NCI-H69 (cell line): ENCODE results near the gene GALE.
"Not testable (repeated sequence)": the region's sequence is repeated elsewhere in the genome, so short reads cannot be mapped to it uniquely, and the experiment has no call there.

Experiments
- DNase-seq: peaks from one replicate; lab custom pipeline; 2025; lab: John Stamatoyannopoulos, UW

GALE gene

DNA sequence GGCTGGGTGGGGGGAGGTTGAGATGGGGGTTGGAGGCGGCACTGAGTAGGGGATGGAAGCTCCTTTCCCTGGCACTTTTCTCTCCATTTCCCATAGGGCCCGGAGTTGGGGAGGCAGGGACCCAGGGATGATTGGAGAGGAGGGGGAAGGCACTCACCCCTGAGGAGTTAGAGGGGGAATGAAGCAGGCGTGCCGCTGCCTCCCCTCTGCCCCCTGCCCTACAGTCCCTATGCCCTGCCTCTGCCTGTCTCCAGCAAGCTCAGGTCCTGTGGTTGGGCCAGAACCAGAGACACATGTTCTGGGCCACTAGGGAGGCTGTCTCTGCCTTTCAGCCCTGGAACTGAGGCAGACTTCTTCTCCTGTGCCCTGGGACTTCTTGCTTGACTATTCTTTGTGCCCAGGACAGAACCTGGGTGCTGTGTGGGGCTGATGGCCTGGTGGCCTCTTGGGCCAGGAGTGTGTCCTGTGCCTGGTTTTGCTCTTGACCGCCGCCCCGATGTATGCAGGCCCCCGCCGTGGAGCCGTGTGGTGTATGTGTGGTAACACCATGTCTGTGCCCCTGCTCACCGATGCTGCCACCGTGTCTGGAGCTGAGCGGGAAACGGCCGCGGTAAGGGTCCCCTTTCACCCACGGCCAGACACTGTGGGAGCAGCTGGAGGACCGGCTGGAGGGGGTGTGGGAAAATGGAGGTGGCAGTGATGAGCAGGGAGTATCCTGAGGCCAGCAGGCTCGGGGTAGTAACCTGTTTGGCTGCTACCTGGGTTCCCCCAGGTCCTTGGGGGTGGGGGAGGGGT lies 8.2 kb downstream of the GALE start:
- no peak for DNase-seq

DNA sequence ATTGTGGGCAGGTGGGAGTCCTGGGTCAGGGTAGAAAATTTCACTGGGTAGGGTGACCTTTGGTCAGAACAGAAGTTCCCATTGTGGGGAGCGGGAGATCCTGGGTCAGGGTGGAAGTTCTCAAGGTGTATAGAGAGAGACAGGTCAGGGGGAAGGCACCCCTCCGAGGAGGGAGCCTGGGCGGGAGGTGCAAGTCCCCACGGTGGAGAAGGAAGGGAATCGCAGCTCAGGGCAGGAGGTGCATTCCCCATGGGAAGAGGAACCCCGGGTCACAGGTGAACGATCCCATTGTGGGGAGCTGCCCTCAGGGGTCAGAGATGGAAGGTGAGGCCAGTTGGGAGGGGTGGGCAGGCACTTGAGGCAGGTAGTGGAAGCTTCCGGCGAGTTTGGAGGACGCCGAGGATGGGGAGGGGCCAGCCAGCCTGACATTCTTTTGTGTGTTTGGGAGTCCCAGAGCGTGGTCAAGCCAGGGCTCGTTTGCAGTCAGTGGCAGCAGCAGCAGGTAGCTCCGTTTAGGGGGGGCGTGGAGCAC lies 9.0 kb downstream of the GALE start:
- peak; percentile 44 for DNase-seq

- peak; percentile 86 for DNase-seq
These were observed 9.6 kb downstream of the GALE start, which contains the start of gene LYPLA2 for GRCh38 chr1:23790696-23791515. Gene LYPLA2, plus strand, starts transcription at chr1:23791145. Its CDS starts 1,538 bp downstream, at chr1:23792683.

DNA sequence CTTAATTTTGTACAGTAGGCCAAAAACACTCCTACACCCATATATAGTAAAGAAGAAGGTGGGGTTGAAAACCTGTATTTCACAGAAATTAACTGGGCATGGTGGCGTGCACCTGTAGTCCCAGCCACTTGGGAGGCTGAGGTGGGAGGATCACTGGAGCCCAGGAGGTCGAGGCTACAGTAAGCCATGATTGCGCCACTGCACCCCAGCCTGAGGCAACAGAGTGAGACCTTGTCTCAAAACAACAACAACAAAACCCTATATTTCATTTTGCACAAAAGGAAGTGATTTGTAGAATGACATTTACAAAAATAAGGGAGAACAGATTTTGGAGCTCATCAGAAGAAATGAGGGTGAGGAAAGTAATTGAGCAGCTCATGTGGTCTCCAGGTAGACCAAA lies 11.9 kb downstream of the GALE start:
- DNase-seq = no peak

GRCh38 chr1:23787701-23788100 lies 12.9 kb downstream of the GALE start:
- DNase-seq = no peak

GRCh38 chr1:23784846-23785245 lies 15.7 kb downstream of the GALE start:
- no peak for DNase-seq

DNA sequence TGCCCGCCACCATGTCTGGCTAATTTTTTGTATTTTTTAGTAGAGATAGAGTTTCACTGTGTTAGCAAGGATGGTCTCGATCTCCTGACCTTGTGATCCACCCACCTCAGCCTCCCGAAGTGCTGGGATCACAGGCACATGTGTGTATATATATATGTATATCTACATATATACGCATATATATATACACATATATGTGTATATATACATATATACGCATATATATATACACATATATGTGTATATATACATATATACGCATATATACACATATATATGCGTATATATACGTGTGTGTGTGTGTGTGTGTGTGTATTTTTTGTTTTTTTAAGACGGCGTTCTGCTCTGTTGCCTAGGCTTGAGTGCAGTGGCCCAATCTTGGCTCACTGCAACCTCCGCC lies 17.4 kb downstream of the GALE start:
- not testable (repeated sequence) for DNase-seq

DNA sequence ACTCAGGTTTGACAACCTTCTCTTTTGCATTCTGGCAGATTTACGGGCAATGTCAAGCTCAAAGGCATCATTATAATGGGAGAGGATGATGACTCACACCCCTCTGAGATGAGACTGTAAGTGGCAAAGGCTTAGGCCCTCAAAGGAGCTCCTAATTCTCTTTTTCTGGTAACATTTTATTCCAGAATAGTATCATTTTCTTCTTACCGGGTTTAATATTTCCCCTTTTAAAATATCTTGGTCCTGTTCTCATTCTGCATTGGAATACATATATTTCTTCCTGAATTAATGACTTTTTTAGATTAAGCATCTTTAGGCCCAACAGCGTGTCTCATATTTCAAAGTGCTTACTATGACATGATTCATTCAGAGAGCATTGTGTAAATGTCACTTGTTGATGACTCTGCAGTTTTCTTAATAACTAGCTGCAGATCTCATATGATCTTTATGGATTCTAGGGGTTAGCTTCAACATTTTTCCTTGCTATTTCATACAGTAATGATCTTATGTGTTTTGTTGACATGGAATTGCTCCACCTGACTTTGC lies 20.7 kb downstream of the GALE start:
- peak; percentile 53 for DNase-seq

GRCh38 chr1:23777979-23778814 lies 22.4 kb downstream of the GALE start, which contains the start of gene PITHD1:
Gene PITHD1, plus strand, starts transcription at chr1:23778418. Its CDS starts 98 bp downstream, at chr1:23778516.
- DNase-seq = peak; percentile 88

DNA sequence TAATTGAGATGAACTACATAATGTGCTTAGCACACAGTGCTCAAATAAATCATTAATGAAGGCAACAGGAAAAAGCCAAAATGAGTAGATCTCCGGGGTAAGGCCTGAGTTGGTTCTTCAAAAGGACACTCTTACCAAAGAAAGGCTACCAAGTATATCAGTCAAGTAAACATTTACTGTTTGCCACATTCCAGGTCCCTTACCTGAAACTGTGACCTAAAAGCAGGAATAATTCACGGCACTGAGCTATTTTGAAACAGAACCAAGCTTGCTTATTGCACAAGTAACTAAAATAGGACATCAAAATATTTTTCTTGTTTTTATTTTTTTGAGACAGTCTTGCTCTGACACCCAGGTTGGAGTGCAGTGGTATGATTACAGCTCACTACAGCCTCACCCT lies 24.3 kb downstream of the GALE start:
- no peak for DNase-seq

DNA sequence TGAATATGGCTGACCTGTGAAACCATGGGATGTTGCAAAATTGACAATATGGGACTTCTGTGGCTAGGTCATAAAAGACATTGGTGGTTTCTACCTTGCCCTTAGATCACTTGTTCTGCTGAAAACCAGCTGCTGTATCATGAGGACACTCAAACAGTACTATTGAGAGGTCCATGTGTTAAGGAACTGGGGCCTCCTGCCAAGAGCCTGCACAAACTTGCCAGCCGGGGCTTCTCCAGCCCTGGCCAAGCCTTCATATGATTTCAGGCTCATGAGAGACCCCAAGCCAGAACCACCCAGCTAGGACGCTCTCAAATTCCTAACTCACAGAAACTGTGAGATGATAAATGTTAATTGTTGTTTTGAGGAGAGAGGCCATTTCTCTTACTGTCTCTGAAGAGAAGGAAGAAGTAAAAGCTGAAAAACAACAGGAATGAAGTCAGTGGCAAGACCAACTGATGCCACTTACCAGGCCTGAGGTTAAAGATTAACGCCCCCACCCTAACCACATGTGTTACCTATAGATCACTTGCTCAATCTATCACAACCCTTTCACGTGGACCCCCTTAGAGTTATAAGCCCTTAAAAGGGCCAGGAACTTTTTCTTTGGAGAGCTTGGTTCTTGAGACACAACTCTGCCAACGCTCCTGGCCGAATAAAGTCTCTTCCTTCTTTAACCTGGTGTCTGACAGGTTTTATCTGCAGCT lies 26.2 kb downstream of the GALE start:
- no peak for DNase-seq

GRCh38 chr1:23772854-23773242 lies 27.7 kb downstream of the GALE start:
- DNase-seq = no peak

- DNase-seq = peak; percentile 73
These were observed 28.3 kb downstream of the GALE start for GRCh38 chr1:23772049-23772853.

DNA sequence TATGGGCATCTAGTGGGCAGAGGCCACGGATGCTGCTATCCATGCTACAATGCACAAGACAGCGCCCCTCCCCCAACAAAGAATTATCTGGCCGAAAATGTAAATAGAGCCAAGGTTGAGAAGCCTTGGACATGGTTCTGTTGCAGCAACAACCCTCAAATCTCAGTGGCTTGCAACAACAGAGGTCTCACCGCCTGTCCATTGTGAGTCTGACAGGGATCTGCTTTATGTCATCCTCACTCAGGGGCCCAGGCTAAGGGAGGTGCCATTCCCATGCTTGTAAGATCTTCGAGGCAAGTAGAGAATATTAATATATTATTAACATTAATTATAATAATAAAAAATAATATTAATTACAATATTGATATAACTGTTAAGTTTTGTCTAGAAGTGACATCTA lies 31.8 kb downstream of the GALE start:
- no peak for DNase-seq

DNA sequence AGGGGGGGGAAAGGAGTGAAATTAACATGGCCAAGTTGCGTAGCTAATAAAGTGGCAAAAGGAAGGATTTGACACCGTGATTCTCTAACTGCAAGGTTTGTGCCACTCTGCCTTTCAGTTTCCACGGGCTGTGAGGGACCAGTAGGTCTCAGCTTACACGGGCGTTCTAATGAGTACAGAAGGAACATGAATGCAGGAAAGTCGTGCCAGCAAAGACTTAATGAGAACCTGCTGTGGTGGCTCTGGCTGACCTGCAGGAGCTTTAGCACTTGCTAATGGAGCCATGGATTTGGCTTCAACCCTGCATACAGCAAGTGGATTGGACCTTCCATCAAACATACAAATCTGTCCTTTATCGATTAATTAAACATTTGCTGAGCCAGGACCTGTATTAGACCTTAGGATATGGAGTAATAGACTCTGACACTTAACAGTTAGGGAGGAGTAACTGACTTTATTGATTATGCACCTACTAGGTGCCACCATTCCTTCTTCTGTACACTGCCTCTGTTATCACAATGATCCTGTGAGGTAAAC lies 37.4 kb downstream of the GALE start:
- DNase-seq = no peak

GRCh38 chr1:23759277-23759676 lies 41.3 kb downstream of the GALE start:
- no peak for DNase-seq

- DNase-seq = no peak
These were observed 42.7 kb downstream of the GALE start for GRCh38 chr1:23757812-23758211.

- no peak for DNase-seq
These were observed 43.9 kb downstream of the GALE start for GRCh38 chr1:23756676-23757075.

- DNase-seq = no peak
These were observed 47.6 kb downstream of the GALE start for GRCh38 chr1:23752909-23753308.

- no peak for DNase-seq
These were observed 48.7 kb downstream of the GALE start for GRCh38 chr1:23751815-23752200.
